GM18909 (cell line): ENCODE data around the gene RCBTB1.
A peak's percentile ranks its signal among the peaks of the same experiment; 100 is the strongest.
"Not testable (repeated sequence)": the region's sequence is repeated elsewhere in the genome, so short reads cannot be mapped to it uniquely, and the experiment has no call there.

Experiments used
- ATAC-seq: cut with Tn5 transposase; IDR thresholded peaks from one replicate; pipeline ENCODE4 v1.9.1; 2021; ENCODE audit warnings: mild to moderate bottlenecking; ENCODE audit not compliant: unreplicated experiment, poor library complexity

The RCBTB1 gene

GRCh38 chr13:49527123-49527522 lies 58.2 kb downstream of the RCBTB1 start:
- no peak for ATAC-seq

DNA sequence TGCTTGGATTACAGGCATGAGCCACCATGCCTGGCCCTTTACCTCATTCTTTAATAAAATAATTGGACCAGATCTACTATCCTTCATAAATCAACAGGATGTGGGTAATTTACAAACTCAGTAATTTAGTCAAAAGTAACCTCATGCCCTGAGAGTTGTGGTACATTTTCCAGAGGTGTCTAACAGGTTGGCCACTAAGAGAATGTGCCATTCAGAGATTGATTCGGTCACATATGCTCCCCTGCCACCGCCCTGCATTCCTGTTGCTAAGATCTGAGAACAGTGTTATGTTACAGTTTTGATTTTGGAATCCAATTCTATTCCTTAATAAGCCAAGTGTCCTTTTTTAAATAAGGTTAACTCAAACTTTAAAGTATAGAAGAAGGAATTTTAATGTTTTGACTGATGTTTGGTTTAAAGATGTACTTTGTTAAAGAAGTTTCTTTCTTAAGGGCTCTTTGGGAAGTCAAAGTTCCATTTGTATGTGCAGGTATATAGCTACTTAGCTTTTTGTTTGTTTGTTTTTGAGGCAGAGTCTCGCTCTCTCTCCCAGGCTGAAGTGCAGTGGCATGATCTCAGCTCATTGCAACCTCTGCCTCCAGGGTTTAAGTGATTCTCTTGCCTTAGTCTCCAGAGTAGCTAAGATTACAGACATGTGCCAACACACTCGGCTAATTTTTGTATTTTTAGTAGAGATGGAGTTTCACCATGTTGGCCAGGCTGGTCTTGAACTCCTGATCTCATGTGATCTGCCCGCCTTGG lies 60.4 kb downstream of the RCBTB1 start:
- no peak for ATAC-seq

DNA sequence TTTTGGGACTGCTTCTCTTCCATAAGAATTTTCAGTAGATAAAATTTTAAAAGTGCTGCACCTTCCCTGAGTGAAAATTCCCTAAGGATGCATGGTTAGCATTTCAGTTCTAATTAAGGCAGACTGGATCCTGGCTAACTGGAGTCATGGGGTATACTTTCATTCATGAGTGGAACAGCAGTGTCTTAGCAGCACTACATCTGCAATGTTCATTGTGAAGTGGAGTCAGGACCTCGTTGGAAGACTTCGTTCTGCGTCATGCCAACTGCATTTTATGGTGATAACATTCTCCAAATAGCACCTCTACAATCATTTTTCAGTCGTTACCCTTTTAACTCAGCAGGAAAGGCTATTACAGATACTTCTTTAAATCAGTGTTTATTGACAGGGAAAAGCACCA lies 64.1 kb downstream of the RCBTB1 start:
- ATAC-seq = no peak

DNA sequence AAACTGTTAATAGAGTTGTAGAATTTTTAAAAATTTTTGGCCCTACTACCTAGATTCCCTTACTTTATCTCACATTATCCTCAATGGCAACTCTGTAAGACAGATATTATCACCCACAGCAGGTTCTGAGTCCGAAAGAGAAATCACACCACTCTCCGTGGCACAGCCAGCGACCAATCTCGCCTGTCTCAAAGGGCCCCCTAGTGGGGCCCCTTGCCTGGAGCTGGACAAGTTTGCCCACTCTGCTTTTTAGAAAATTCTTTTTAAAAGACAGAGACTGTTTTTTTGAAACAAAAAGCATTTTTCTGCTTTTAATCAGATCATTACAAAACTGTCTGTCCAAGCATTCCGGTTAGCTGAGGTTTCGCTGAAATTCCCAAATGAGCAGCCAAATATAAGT lies 67.9 kb downstream of the RCBTB1 start:
- no peak for ATAC-seq

DNA sequence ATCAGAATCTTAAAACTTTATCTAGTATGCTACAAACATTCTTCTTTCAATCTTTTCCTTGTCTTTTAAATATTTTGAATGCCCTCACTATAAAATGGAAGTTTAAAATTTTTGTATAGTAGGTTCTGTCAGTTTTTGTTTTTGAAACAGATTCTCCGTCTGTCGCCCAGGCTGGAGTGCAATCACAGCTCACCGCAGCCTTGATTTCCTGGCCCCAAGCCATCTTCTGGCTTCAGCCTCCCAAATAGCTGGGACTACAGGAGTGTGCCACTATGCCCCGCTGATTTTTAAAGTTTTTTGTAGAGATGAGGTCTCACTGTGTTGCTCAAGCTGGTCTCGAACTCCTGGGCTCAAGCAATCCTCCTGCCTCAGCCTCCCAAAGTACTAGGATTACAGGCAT lies 68.9 kb downstream of the RCBTB1 start:
- no peak for ATAC-seq

- ATAC-seq = no peak
Observed at GRCh38 chr13:49512578-49512977, 72.8 kb downstream of the RCBTB1 start.

DNA sequence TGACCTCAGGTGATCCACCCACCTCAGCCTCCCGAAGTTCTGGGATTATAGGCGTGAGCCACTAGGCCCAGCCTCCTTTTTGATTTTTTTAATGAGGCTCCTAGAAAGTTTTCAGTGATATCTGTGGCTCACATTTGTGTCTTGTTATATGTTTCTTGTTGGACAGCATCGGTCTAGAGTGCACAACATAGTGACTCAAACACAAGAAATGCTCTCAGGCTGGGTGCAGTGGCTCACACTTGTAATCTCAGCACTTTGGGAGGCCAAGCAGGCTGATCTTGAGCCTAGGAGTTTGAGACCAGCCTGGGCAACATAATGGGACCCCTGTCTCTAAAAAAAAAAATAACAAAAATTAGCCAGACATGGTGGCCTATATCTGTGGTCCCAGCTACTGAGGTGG lies 81.4 kb downstream of the RCBTB1 start:
- ATAC-seq = no peak

DNA sequence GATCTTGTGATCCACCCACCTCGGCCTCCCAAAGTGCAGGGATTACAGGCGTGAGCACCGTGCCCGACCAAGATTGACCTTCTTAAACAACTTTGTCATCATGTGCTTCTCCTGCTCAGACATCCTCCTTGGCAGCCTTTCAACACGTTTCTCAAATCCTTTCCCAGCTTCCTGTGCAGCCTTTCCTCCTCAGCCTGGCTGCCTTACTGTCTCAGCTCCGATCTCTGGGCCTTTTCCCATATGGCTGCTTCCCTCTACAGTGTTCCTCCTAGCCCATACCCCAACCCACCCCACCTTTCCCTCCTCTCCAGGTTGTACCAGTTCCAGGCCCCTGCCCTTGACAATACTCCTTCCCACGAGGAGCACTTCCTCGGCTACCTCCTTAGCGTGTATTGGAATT lies 82.4 kb downstream of the RCBTB1 start:
- ATAC-seq = no peak

GRCh38 chr13:49499889-49500660 lies 85.3 kb downstream of the RCBTB1 start:
- no peak for ATAC-seq

DNA sequence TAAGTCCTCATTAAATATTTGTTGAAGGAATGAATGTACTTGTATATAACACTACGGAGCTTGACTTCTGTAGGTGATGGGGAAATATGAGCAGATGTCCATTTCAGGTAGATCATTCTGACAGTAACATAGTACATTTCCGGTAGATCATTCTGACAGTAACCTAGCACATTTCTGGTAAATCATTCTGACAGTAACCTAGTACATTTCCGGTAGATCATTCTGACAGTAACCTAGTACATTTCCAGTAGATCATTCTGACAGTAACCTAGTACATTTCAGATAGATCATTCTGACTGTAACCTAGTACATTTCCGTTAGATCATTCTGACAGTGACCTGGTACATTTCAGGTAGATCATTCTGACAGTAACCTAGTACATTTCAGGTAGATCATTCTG lies 87.2 kb downstream of the RCBTB1 start:
- no peak for ATAC-seq

DNA sequence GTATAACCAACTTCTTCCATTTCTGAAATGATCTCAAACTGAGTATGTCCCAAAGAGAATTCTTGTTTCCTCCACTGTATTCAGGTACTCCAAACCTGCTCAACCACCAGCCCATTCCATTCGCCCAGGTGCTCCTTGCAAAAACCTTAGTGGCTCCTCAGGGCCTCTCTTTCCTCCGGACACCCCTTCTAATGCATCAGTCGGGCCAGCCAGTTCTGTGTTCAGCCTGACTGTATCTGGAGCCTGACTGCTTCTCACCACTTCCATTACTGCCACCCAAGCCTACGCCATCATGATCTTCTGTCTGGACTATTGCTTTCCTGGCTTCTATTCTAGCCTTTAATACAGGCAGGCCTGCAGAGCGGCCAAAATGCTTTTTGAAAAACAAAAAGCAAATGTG lies 88.1 kb downstream of the RCBTB1 start:
- ATAC-seq = no peak

DNA sequence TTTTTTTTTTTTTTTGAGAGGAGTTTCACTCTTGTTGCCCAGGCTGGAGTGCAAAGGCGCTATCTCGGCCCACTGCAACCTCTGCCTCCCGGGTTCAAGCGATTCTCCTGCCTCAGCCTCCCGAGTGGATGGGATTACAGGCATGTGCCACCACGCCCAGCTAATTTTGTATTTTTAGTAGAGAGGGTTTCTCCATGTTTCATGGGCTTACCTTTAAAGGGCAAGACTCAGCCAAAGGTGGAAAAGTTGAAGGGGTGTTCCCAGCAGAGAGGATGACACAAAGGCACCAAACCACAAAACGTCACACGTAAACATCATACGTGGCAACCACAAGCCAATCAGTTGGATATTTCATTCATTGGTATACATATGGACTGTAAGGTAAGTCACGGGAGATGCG lies 88.5 kb downstream of the RCBTB1 start:
- not testable (repeated sequence) for ATAC-seq

- peak; percentile 86 for ATAC-seq
Observed at GRCh38 chr13:49495783-49496762, 89.3 kb downstream of the RCBTB1 start, which contains the start of gene PHF11. PHF11 (plus strand) TSS chr13:49495953; CDS start chr13:49496002, 49 bp downstream.

GRCh38 chr13:49494645-49495044 lies 90.7 kb downstream of the RCBTB1 start:
- no peak for ATAC-seq

- ATAC-seq = no peak
Observed at GRCh38 chr13:49488563-49488962, 96.8 kb downstream of the RCBTB1 start.
